HepG2 (cell line): ENCODE results near the gene ACTG2. TPM values are rescaled to one million over a fixed set of nuclear protein-coding genes. Genes with fewer than 3 reads are reported as not detected.

Source experiments
- ATAC-seq: fragments of 200-7000 bp; cut with Tn5 transposase; 3 replicates; pipeline ENCODE4 v1.9.1; 2020; ENCODE audit warnings: mild to moderate bottlenecking, moderate library complexity
- BruUV-seq: library from RNA; stranded (reverse); fragments of 400-500 nt; replicated peaks from 2 replicates; lab custom pipeline; 2021; lab: Mats Ljungman, UMichigan
- CTCF ChIA-PET: fragments of 300-600 bp; formaldehyde crosslinking; extraction: SDS; loops from one replicate; lab custom pipeline; 2021; ENCODE audit warnings: low total read pairs, inconsistent platforms, low intra/inter-chr PET ratio; lab: Yijun Ruan, JAX
- POLR2A ChIA-PET: fragments of 350-600 bp; sonication (Branson Sonifier 250); formaldehyde crosslinking; loops from one replicate; lab custom pipeline; 2020; ENCODE audit warnings: antibody characterized with exemption, inconsistent platforms; lab: Yijun Ruan, JAX
- DNase-seq: peaks from one replicate; pipeline ENCODE4 v3.0.0-alpha.2; 2015; ENCODE audit warnings: low spot score
- FAIRE-seq: peaks from 3 replicates; lab custom pipeline; 2011; peaks lifted over from hg19 to GRCh38; lab: Jason Lieb, UNC
- H2AFZ ChIP-seq: one replicate; pipeline ENCODE4 v1.6.1; 2011; ENCODE audit warnings: low read length, inconsistent platforms
- H3K27ac ChIP-seq: fragments of 300-600 bp; 3 replicates; pipeline ENCODE4 v1.8.0; 2011; ENCODE audit warnings: mixed run types, mild to moderate bottlenecking, mixed read lengths, low read length, inconsistent platforms; ENCODE audit not compliant: insufficient read depth; ENCODE audit errors: extremely low read length
- H3K27me3 ChIP-seq, 2 experiments: fragments of 200-600 bp in 1 of 2; 2 replicates in 1 of 2; 3 replicates in 1 of 2; pipeline versions ENCODE4 v1.6.0 to v1.8.0; 2011; ENCODE audit warnings: low read length in 2 of 2, mild to moderate bottlenecking in 2 of 2, moderate library complexity in 2 of 2, inconsistent platforms in 1 of 2; ENCODE audit not compliant: insufficient read depth in 2 of 2, control insufficient read depth in 1 of 2
- H3K36me3 ChIP-seq, 2 experiments: fragments of 200-600 bp in 1 of 2; replicated peaks in 1 of 2; 2 replicates in 1 of 2; 3 replicates in 1 of 2; pipeline versions ENCODE4 v1.5.1 to v1.8.0; 2011; ENCODE audit warnings: low read length in 2 of 2, inconsistent platforms in 1 of 2; ENCODE audit not compliant: insufficient read depth in 2 of 2, control insufficient read depth in 1 of 2
- H3K4me1 ChIP-seq: 2 replicates; pipeline ENCODE4 v1.5.1; 2012; ENCODE audit warnings: low read length, inconsistent platforms; ENCODE audit not compliant: insufficient read depth
- H3K4me2 ChIP-seq: 2 replicates; pipeline ENCODE4 v1.6.0; 2011; ENCODE audit warnings: low read depth, low read length, inconsistent platforms
- H3K4me3 ChIP-seq, 3 experiments: fragments of 200-600 bp in 1 of 3; sonication (generic), shearing (Covaris generic) in 1 of 3; replicated peaks in 1 of 3; 2 replicates each; pipeline ENCODE4 v1.5.1; 2011 to 2016; ENCODE audit warnings: low read length in 3 of 3, inconsistent platforms in 2 of 3, low read depth in 2 of 3, mild to moderate bottlenecking in 2 of 3, control low read depth in 1 of 3, mixed read lengths in 1 of 3; ENCODE audit not compliant: insufficient read depth in 1 of 3
- H3K79me2 ChIP-seq: one replicate; pipeline ENCODE4 v1.6.1; 2011; ENCODE audit warnings: low read length, inconsistent platforms; ENCODE audit not compliant: insufficient read depth
- H3K9ac ChIP-seq: 2 replicates; pipeline ENCODE4 v1.6.0; 2011; ENCODE audit warnings: mild to moderate bottlenecking, low read depth, low read length, inconsistent platforms; ENCODE audit not compliant: insufficient read depth
- H3K9me3 ChIP-seq: 2 replicates; pipeline ENCODE4 v1.5.1; 2012; ENCODE audit warnings: mild to moderate bottlenecking, low read length
- H4K20me1 ChIP-seq: 2 replicates; pipeline ENCODE4 v1.6.0; 2011; ENCODE audit warnings: inconsistent platforms, mild to moderate bottlenecking, low read length, moderate library complexity; ENCODE audit not compliant: insufficient read depth
- CC2D1A ChIP-seq: sonication (generic); formaldehyde crosslinking; IDR thresholded peaks from 2 replicates; pipeline ENCODE4 v1.8.1; 2023; ENCODE audit warnings: mild to moderate bottlenecking, missing genetic modification reagents
- HOXA7 ChIP-seq: sonication (generic); formaldehyde crosslinking; IDR thresholded peaks from 2 replicates; pipeline ENCODE4 v1.8.1; 2022; ENCODE audit warnings: mild to moderate bottlenecking, missing genetic modification reagents, moderate library complexity
- MTF2 ChIP-seq: sonication (generic); formaldehyde crosslinking; IDR thresholded peaks from 2 replicates; pipeline ENCODE4 v1.5.0; 2020; ENCODE audit warnings: missing genetic modification reagents, borderline replicate concordance
- PHF5A ChIP-seq: IDR thresholded peaks from one replicate; pipeline ENCODE4 v1.6.1; 2018; ENCODE audit warnings: low read depth, missing genetic modification reagents; ENCODE audit not compliant: unreplicated experiment
- RFXANK ChIP-seq: IDR thresholded peaks from 2 replicates; pipeline ENCODE4 v1.6.1; 2016
- TARDBP ChIP-seq: sonication (generic); formaldehyde crosslinking; IDR thresholded peaks from 2 replicates; pipeline ENCODE4 v1.8.0; 2022; ENCODE audit warnings: mild to moderate bottlenecking, missing genetic modification reagents
- XRCC5 ChIP-seq: fragments of 200-400 bp; formaldehyde crosslinking; optimal IDR thresholded peaks from 2 replicates; pipeline ENCODE3; 2017; ENCODE audit warnings: mild to moderate bottlenecking, low read length
- ZNF615 ChIP-seq: sonication (generic); formaldehyde crosslinking; IDR thresholded peaks from 2 replicates; pipeline ENCODE4 v1.5.0; 2020; ENCODE audit warnings: mild to moderate bottlenecking, missing genetic modification reagents, borderline replicate concordance
- ZNF737 ChIP-seq: sonication (generic); formaldehyde crosslinking; IDR thresholded peaks from 2 replicates; pipeline ENCODE4 v1.5.0; 2020; ENCODE audit warnings: missing genetic modification reagents, mild to moderate bottlenecking, borderline replicate concordance
- ZNF781 ChIP-seq: sonication (generic); formaldehyde crosslinking; IDR thresholded peaks from 2 replicates; pipeline ENCODE4 v1.5.1; 2020; ENCODE audit warnings: borderline replicate concordance, mild to moderate bottlenecking, missing genetic modification reagents; ENCODE audit errors: not compliant biosample characterization
- ZNF839 ChIP-seq: sonication (generic); formaldehyde crosslinking; IDR thresholded peaks from 2 replicates; pipeline ENCODE4 v1.4.0; 2020; ENCODE audit warnings: missing genetic modification reagents, mild to moderate bottlenecking, borderline replicate concordance
- WGBS: methylation state at CpG from one replicate; pipeline ENCODE4 v1.1.6; 2017; ENCODE audit warnings: low lambda C conversion rate; 5-methylcytosine and 5-hydroxymethylcytosine counted together
- in situ Hi-C: cut with HindIII; loops from 2 replicates; pipeline ENCODE4 v1.10.0; 2017; ENCODE audit warnings: low pct_unique_long_range_greater_than_20kb; ENCODE audit not compliant: extremely low pct_ligation_motif_present
- intact Hi-C: fragments of 100-400 bp; cut with micrococcal nuclease; formaldehyde crosslinking; loops from one replicate; pipeline ENCODE4 v1.10.0; 2022; ENCODE audit not compliant: unreplicated experiment
- polyA plus RNA-seq, 8 experiments: library from polyadenylated mRNA; depleted of rRNA in 3 of 8; stranded (reverse) in 7 of 8; unstranded in 1 of 8; fragments of >200 nt; fragmentation: Illumina TruSeq in 4 of 8; extraction: Trizol in 4 of 8; gene quantifications; 2 replicates each; pipeline versions ENCODE4 v1.2.1 to v1.2.3, GENCODE V29; 2011 to 2016; ENCODE audit warnings: low read depth in 4 of 8, missing spikeins in 1 of 8, mixed read lengths in 1 of 8; ENCODE audit not compliant: insufficient read depth in 1 of 8
- total RNA-seq, 5 experiments: library from RNA; depleted of rRNA; stranded (reverse); fragments of >200 nt; fragmentation: Illumina TruSeq; extraction: Trizol; gene quantifications; 2 replicates each; pipeline ENCODE4 v1.2.3, GENCODE V29; 2016; ENCODE audit warnings: low read depth in 1 of 5
- TF ChIP-seq, protein P1 (sequence below): sonication (generic); formaldehyde crosslinking; IDR thresholded peaks from 2 replicates; pipeline ENCODE4 v1.5.0; 2020; ENCODE audit warnings: mild to moderate bottlenecking, missing genetic modification reagents
- TF ChIP-seq, protein P2 (sequence below): sonication (generic); formaldehyde crosslinking; IDR thresholded peaks from 2 replicates; pipeline ENCODE4 v1.9.0; 2021; ENCODE audit warnings: mild to moderate bottlenecking, missing genetic modification reagents
- TF ChIP-seq, protein P3 (sequence below): sonication (generic); formaldehyde crosslinking; IDR thresholded peaks from 2 replicates; pipeline ENCODE4 v1.5.1; 2020; ENCODE audit warnings: missing genetic modification reagents, mild to moderate bottlenecking, borderline replicate concordance

ACTG2 gene
- total and polyA plus RNA-seq, 2 of the 13 experiments (the other 11 are each of a cell fraction or from before 2014, with no cell fraction given), result 0.13 TPM; not detected in 1

DNA sequence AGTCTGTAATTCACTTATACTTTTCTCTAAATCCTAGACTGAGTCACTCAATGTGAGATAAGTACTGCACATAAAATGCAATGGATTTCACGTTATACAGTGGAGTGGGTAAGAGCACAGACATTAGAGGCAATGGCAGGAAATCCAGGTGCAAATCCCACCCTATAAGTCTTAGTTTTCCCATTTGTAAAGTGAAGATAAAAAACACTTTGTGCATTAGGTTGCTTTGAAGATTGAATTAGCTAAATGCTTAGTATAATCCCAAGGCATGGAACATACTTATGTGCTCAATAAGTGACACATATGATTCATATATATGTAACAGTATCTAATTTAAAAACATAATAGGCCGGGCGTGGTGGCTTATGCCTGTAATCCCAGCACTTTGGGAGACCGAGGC, 10.5 kb downstream of the ACTG2 start:
- intact Hi-C loops, result no loop called here
- in situ Hi-C loops, result no loop called here
- CTCF ChIA-PET, result no interaction called here
- 61% methylated on average over 4 of the region's 4 CpGs for WGBS
- no TSS peak for BruUV-seq
- Histone ChIP-seq H3K4me1 (peaks cover 15% of the 10 kb centered on the region), H3K36me3 (no peaks in the 10 kb centered on the region), H3K4me3 (no peak overlapping the region), H3K79me2 (no peaks in the 10 kb centered on the region), H2AFZ (no peak overlapping the region), H3K9ac (no peak overlapping the region), H4K20me1 (no peaks in the 10 kb centered on the region), H3K27me3 (peaks cover 4 to 39% of the 10 kb centered on the region in 2 experiments; a peak in 3 of 5 replicates), H3K27ac (no peak overlapping the region), H3K4me2 (no peak overlapping the region), H3K9me3 (no peaks in the 10 kb centered on the region)
- ATAC-seq (no peak), FAIRE-seq (no peak), DNase-seq (no peak)
- POLR2A ChIA-PET, result no interaction called here
- TF ChIP-seq ZNF781 (no peak), ZNF839 (CRISPR knock-in tag) (no peak), ZNF737 (CRISPR knock-in tag) (no peak), ZNF615 (CRISPR knock-in tag) (no peak), RFXANK (no peak), TARDBP (CRISPR knock-in tag) (no peak), MTF2 (CRISPR knock-in tag) (no peak), XRCC5 (no peak), PHF5A (no peak), CC2D1A (CRISPR knock-in tag) (no peak), HOXA7 (no peak)
- TF ChIP-seq, protein P1, sequence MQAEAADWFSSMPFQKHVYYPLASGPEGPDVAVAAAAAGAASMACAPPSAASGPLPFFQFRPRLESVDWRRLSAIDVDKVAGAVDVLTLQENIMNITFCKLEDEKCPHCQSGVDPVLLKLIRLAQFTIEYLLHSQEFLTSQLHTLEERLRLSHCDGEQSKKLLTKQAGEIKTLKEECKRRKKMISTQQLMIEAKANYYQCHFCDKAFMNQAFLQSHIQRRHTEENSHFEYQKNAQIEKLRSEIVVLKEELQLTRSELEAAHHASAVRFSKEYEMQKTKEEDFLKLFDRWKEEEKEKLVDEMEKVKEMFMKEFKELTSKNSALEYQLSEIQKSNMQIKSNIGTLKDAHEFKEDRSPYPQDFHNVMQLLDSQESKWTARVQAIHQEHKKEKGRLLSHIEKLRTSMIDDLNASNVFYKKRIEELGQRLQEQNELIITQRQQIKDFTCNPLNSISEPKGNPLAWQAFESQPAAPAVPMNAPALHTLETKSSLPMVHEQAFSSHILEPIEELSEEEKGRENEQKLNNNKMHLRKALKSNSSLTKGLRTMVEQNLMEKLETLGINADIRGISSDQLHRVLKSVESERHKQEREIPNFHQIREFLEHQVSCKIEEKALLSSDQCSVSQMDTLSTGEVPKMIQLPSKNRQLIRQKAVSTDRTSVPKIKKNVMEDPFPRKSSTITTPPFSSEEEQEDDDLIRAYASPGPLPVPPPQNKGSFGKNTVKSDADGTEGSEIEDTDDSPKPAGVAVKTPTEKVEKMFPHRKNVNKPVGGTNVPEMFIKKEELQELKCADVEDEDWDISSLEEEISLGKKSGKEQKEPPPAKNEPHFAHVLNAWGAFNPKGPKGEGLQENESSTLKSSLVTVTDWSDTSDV (CRISPR knock-in tag), result no peak
- TF ChIP-seq, protein P2, sequence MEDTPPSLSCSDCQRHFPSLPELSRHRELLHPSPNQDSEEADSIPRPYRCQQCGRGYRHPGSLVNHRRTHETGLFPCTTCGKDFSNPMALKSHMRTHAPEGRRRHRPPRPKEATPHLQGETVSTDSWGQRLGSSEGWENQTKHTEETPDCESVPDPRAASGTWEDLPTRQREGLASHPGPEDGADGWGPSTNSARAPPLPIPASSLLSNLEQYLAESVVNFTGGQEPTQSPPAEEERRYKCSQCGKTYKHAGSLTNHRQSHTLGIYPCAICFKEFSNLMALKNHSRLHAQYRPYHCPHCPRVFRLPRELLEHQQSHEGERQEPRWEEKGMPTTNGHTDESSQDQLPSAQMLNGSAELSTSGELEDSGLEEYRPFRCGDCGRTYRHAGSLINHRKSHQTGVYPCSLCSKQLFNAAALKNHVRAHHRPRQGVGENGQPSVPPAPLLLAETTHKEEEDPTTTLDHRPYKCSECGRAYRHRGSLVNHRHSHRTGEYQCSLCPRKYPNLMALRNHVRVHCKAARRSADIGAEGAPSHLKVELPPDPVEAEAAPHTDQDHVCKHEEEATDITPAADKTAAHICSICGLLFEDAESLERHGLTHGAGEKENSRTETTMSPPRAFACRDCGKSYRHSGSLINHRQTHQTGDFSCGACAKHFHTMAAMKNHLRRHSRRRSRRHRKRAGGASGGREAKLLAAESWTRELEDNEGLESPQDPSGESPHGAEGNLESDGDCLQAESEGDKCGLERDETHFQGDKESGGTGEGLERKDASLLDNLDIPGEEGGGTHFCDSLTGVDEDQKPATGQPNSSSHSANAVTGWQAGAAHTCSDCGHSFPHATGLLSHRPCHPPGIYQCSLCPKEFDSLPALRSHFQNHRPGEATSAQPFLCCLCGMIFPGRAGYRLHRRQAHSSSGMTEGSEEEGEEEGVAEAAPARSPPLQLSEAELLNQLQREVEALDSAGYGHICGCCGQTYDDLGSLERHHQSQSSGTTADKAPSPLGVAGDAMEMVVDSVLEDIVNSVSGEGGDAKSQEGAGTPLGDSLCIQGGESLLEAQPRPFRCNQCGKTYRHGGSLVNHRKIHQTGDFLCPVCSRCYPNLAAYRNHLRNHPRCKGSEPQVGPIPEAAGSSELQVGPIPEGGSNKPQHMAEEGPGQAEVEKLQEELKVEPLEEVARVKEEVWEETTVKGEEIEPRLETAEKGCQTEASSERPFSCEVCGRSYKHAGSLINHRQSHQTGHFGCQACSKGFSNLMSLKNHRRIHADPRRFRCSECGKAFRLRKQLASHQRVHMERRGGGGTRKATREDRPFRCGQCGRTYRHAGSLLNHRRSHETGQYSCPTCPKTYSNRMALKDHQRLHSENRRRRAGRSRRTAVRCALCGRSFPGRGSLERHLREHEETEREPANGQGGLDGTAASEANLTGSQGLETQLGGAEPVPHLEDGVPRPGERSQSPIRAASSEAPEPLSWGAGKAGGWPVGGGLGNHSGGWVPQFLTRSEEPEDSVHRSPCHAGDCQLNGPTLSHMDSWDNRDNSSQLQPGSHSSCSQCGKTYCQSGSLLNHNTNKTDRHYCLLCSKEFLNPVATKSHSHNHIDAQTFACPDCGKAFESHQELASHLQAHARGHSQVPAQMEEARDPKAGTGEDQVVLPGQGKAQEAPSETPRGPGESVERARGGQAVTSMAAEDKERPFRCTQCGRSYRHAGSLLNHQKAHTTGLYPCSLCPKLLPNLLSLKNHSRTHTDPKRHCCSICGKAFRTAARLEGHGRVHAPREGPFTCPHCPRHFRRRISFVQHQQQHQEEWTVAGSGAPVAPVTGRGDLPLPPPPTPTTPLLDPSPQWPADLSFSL (CRISPR knock-in tag), result no peak
- TF ChIP-seq, protein P3, sequence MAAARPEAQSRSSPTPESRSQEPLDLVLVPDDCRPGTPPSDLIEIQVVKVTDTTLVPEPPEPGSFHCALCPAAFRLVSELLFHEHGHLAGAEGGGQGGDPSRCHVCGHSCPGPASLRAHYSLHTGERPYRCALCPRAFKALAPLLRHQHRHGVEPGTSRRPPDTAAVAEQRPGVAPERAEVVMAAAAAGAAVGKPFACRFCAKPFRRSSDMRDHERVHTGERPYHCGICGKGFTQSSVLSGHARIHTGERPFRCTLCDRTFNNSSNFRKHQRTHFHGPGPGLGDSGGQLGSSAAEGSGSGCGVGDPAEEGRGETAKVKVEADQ (CRISPR knock-in tag), result no peak
